ENCODE results near the gene CASP14. TPM values are rescaled to one million over a fixed set of nuclear protein-coding genes. Genes with fewer than 3 reads are reported as not detected.
"Not testable (repeated sequence)": the region's sequence is repeated elsewhere in the genome, so short reads cannot be mapped to it uniquely, and the experiment has no call there.

The CASP14 gene
- total RNA-seq, 4 donors from 2014 or later = not detected

- ATAC-seq (ENCODE audit: low FRiP score) (no peak), DNase-seq (ENCODE audit: low spot score) (no peak)
- no peak for TF ChIP-seq CTCF (IDR thresholded peaks at IDR 0.05)
Observed at GRCh38 chr19:15093001-15093400, 43.7 kb downstream of the CASP14 start.

- DNase-seq (ENCODE audit: low spot score) = no peak
- no peak for ATAC-seq (ENCODE audit: low FRiP score)
- TF ChIP-seq CTCF (IDR thresholded peaks at IDR 0.05) = no peak
Observed at GRCh38 chr19:15096223-15096622, 46.9 kb downstream of the CASP14 start.

- not testable (repeated sequence) for ATAC-seq (ENCODE audit: low FRiP score); DNase-seq (ENCODE audit: low spot score)
Observed at GRCh38 chr19:15097980-15098379, 48.7 kb downstream of the CASP14 start.

GRCh38 chr19:15098460-15098859, 49.2 kb downstream of the CASP14 start:
- DNase-seq (ENCODE audit: low spot score) (no peak), ATAC-seq (ENCODE audit: low FRiP score) (no peak)

GRCh38 chr19:15099017-15099582, 49.8 kb downstream of the CASP14 start:
- ATAC-seq (ENCODE audit: low FRiP score) (no peak), DNase-seq (ENCODE audit: low spot score) (no peak)
- no peak for TF ChIP-seq CTCF (IDR thresholded peaks at IDR 0.05)

More at GRCh38 chr19:15098460-15098859, 49.2 kb downstream of the CASP14 start:
- no peak for TF ChIP-seq CTCF (IDR thresholded peaks at IDR 0.05)

GRCh38 chr19:15101479-15102082, 52.3 kb downstream of the CASP14 start:
- peak in 1 of 3 donors; percentile 42 for TF ChIP-seq CTCF (IDR thresholded peaks at IDR 0.05)
- DNase-seq (ENCODE audit: low spot score) (no peak), ATAC-seq (ENCODE audit: low FRiP score) (no peak)

- DNase-seq (ENCODE audit: low spot score) = no peak
- no peak for TF ChIP-seq CTCF (IDR thresholded peaks at IDR 0.05)
- ATAC-seq (ENCODE audit: low FRiP score) = no peak
Observed at GRCh38 chr19:15104003-15104402, 54.7 kb downstream of the CASP14 start.
